ENCODE results near the gene PPP2R5D.
"Not testable (repeated sequence)": the region's sequence is repeated elsewhere in the genome, so short reads cannot be mapped to it uniquely, and the experiment has no call there.

PPP2R5D gene

GRCh38 chr6:43026365-43026764, 42.0 kb downstream of the PPP2R5D start:
- no peak for DNase-seq (ENCODE audit: low read depth in 2 of 2)

- no peak for DNase-seq (ENCODE audit: low read depth in 2 of 2)
These were observed 44.8 kb downstream of the PPP2R5D start for GRCh38 chr6:43029120-43029519.

GRCh38 chr6:43032326-43032725, 48.0 kb downstream of the PPP2R5D start:
- no peak for DNase-seq (ENCODE audit: low read depth in 2 of 2)

- no peak for DNase-seq (ENCODE audit: low read depth in 2 of 2)
These were observed 49.3 kb downstream of the PPP2R5D start for GRCh38 chr6:43033496-43034189.

- no peak for DNase-seq (ENCODE audit: low read depth in 2 of 2)
These were observed 49.8 kb downstream of the PPP2R5D start for GRCh38 chr6:43034190-43034525.

GRCh38 chr6:43035495-43036194, 51.3 kb downstream of the PPP2R5D start:
- no peak for DNase-seq (ENCODE audit: low read depth in 2 of 2)

- DNase-seq (ENCODE audit: low read depth in 2 of 2): no peak
These were observed 52.3 kb downstream of the PPP2R5D start for GRCh38 chr6:43036712-43037111.

- no peak for DNase-seq (ENCODE audit: low read depth in 2 of 2)
These were observed 52.8 kb downstream of the PPP2R5D start for GRCh38 chr6:43037197-43037596.

GRCh38 chr6:43037706-43038105, 53.3 kb downstream of the PPP2R5D start:
- no peak for DNase-seq (ENCODE audit: low read depth in 2 of 2)

- DNase-seq (ENCODE audit: low read depth in 2 of 2): no peak
These were observed 54.4 kb downstream of the PPP2R5D start for GRCh38 chr6:43038727-43039126.

GRCh38 chr6:43040542-43041257, 56.3 kb downstream of the PPP2R5D start:
- DNase-seq (ENCODE audit: low read depth in 2 of 2): no peak

GRCh38 chr6:43041475-43041874, 57.1 kb downstream of the PPP2R5D start:
- not testable (repeated sequence) for DNase-seq (ENCODE audit: low read depth in 2 of 2)

GRCh38 chr6:43043310-43043709, 58.9 kb downstream of the PPP2R5D start:
- no peak for DNase-seq (ENCODE audit: low read depth in 2 of 2)

- no peak for DNase-seq (ENCODE audit: low read depth in 2 of 2)
These were observed 61.1 kb downstream of the PPP2R5D start for GRCh38 chr6:43045371-43045930.

- DNase-seq (ENCODE audit: low read depth in 2 of 2): no peak
These were observed 63.6 kb downstream of the PPP2R5D start for GRCh38 chr6:43047998-43048397.

GRCh38 chr6:43050981-43051380, 66.6 kb downstream of the PPP2R5D start:
- DNase-seq (ENCODE audit: low read depth in 2 of 2): no peak

GRCh38 chr6:43052225-43052841, 68.0 kb downstream of the PPP2R5D start:
- DNase-seq (ENCODE audit: low read depth in 2 of 2): no peak

- DNase-seq (ENCODE audit: low read depth in 2 of 2): no peak
These were observed 68.6 kb downstream of the PPP2R5D start for GRCh38 chr6:43052842-43053544.

GRCh38 chr6:43053545-43054205, 69.3 kb downstream of the PPP2R5D start, which contains the start of gene CUL7:
Gene CUL7 (minus strand): TSS chr6:43053851. CDS start chr6:43052788, 1,063 bp downstream.
- DNase-seq (ENCODE audit: low read depth in 2 of 2): peak; percentile 87 to 89

GRCh38 chr6:43054206-43054943, 70.0 kb downstream of the PPP2R5D start:
- DNase-seq (ENCODE audit: low read depth in 2 of 2): no peak
